ENCODE measurements around the gene TUBB4A.

Gene TUBB4A

GRCh38 chr19:6528544-6529121, 26.5 kb upstream of the TUBB4A start:
- no peak for TF ChIP-seq CTCF (conservative IDR thresholded peaks at IDR 0.05; ENCODE audit: low read depth, low read length)
- H3K27me3 ChIP-seq (ENCODE audit: insufficient read depth, low read depth), result peaks cover 16% of the 10 kb centered on the region; the same call in 1 of the 2 replicates
- no peaks in the 10 kb centered on the region for H3K36me3 ChIP-seq (ENCODE audit: insufficient read depth)
- no peak overlapping the region for H3K4me2 ChIP-seq
- H3K4me3 ChIP-seq (IDR thresholded peaks at IDR 0.05; ENCODE audit: insufficient read depth, low read depth, low read length), result no peak overlapping the region
- no peak overlapping the region for H2AFZ ChIP-seq (ENCODE audit: low read depth)
- peaks cover 17% of the 10 kb centered on the region for H3K4me1 ChIP-seq (ENCODE audit: low read depth, poor library complexity, severe bottlenecking)
- H3K27ac ChIP-seq, result no peak overlapping the region
- H3K79me2 ChIP-seq (ENCODE audit: insufficient read depth, low read depth), result no peaks in the 10 kb centered on the region
- no peaks in the 10 kb centered on the region for H4K20me1 ChIP-seq (ENCODE audit: insufficient read depth)
- no peak overlapping the region for H3K9ac ChIP-seq

- no peak for TF ChIP-seq CTCF (conservative IDR thresholded peaks at IDR 0.05; ENCODE audit: low read depth, low read length)
- no peaks in the 10 kb centered on the region for H4K20me1 ChIP-seq (ENCODE audit: insufficient read depth)
- no peak overlapping the region for H3K9ac ChIP-seq
- peaks cover 16% of the 10 kb centered on the region; the same call in 1 of the 2 replicates for H3K27me3 ChIP-seq (ENCODE audit: insufficient read depth, low read depth)
- no peak overlapping the region for H3K4me3 ChIP-seq (IDR thresholded peaks at IDR 0.05; ENCODE audit: insufficient read depth, low read depth, low read length)
- H3K27ac ChIP-seq, result no peak overlapping the region
- H3K79me2 ChIP-seq (ENCODE audit: insufficient read depth, low read depth), result no peaks in the 10 kb centered on the region
- H3K36me3 ChIP-seq (ENCODE audit: insufficient read depth), result no peaks in the 10 kb centered on the region
- H3K4me1 ChIP-seq (ENCODE audit: low read depth, poor library complexity, severe bottlenecking), result peaks cover 17% of the 10 kb centered on the region
- no peak overlapping the region for H3K4me2 ChIP-seq
- H2AFZ ChIP-seq (ENCODE audit: low read depth), result no peak overlapping the region
Observed at GRCh38 chr19:6527893-6528543, 25.9 kb upstream of the TUBB4A start.

- Histone ChIP-seq H3K36me3 (ENCODE audit: insufficient read depth) (no peaks in the 10 kb centered on the region), H3K9ac (no peak overlapping the region), H3K27me3 (ENCODE audit: insufficient read depth, low read depth) (0 out of 2 replicates have a peak, but pooled peaks cover under 1% of the 10 kb centered on the region), H3K27ac (no peak overlapping the region), H4K20me1 (ENCODE audit: insufficient read depth) (no peaks in the 10 kb centered on the region), H3K79me2 (ENCODE audit: insufficient read depth, low read depth) (no peaks in the 10 kb centered on the region), H3K4me3 (IDR thresholded peaks at IDR 0.05; ENCODE audit: insufficient read depth, low read depth, low read length) (no peak overlapping the region), H3K4me2 (no peak overlapping the region), H3K4me1 (ENCODE audit: low read depth, poor library complexity, severe bottlenecking) (peaks cover 2% of the 10 kb centered on the region), H2AFZ (ENCODE audit: low read depth) (no peak overlapping the region)
- no peak for TF ChIP-seq CTCF (conservative IDR thresholded peaks at IDR 0.05; ENCODE audit: low read depth, low read length)
Observed at GRCh38 chr19:6524311-6524710, 22.2 kb upstream of the TUBB4A start.

- Histone ChIP-seq H2AFZ (ENCODE audit: low read depth) (no peak overlapping the region), H3K36me3 (ENCODE audit: insufficient read depth) (no peaks in the 10 kb centered on the region), H3K4me2 (no peak overlapping the region), H3K79me2 (ENCODE audit: insufficient read depth, low read depth) (no peaks in the 10 kb centered on the region), H3K9ac (no peak overlapping the region), H3K27me3 (ENCODE audit: insufficient read depth, low read depth) (no peaks in the 10 kb centered on the region), H3K4me1 (ENCODE audit: low read depth, poor library complexity, severe bottlenecking) (peaks cover 16% of the 10 kb centered on the region), H3K4me3 (IDR thresholded peaks at IDR 0.05; ENCODE audit: insufficient read depth, low read depth, low read length) (no peak overlapping the region), H4K20me1 (ENCODE audit: insufficient read depth) (no peaks in the 10 kb centered on the region), H3K27ac (no peak overlapping the region)
- TF ChIP-seq CTCF (conservative IDR thresholded peaks at IDR 0.05; ENCODE audit: low read depth, low read length), result no peak
Observed at GRCh38 chr19:6522712-6523111, 20.6 kb upstream of the TUBB4A start.
